GM21515 (cell line): ENCODE data around the gene OR1I1.
"Not testable (repeated sequence)": the region's sequence is repeated elsewhere in the genome, so short reads cannot be mapped to it uniquely, and the experiment has no call there.

Experiments
- ATAC-seq: cut with Tn5 transposase; IDR thresholded peaks from one replicate; pipeline ENCODE4 v1.9.1; 2021; ENCODE audit not compliant: unreplicated experiment

The OR1I1 gene

DNA sequence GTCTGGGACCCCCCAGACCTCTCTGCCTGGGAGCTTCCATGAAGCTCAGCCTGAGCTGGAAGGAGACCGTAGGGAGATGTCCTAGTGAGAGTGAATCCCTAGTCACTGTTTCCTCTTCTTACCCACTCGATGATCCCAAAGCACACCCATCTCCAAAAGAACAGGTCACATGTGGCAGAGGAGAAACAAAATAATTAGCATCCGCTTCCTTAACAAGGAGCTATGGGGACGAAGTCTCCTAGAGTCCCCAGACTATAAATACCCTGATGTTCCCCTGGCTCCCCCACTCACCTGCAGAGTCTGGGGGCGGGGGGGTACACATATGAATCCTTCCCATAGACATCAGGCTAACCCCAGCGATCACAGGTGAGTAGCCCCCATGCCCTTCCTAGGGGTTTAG is at the start of gene OR1I1:
TSS of gene OR1I1 (plus strand) at position 301 of the 400 bp plus-strand sequence. CDS start 4,855 bp downstream, outside the sequence.
- no peak for ATAC-seq

DNA sequence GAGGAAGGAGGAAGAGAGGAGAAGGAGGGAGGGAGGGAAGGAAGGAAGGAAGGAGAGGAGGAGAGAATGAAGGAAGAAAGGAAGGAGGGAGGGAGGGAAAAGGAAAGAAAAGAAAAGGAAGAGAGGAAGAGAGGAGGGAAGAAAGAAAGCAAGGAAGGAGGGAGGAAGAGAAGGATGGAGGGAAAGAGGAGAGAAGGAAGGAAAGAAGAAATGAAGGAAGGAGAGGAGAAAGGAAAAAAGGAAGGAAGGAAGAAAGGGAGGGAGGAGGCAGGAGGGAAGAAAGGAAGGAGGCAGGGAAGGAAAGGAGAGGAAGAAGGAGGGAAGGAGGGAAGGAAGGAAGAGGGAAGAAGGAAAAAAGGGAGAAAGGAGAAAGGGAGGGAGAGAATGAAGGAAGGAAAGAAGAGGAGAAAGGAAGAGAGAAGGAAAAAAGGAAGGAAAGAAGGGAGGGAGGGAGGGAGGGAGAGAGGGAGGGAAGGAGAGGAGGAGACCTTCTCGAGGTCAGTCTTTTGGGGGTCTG is 46.2 kb upstream of the OR1I1 start:
- ATAC-seq: no peak

GRCh38 chr19:15037586-15037985 is 44.4 kb upstream of the OR1I1 start:
- no peak for ATAC-seq

- no peak for ATAC-seq
Observed at GRCh38 chr19:15038294-15038693, 43.7 kb upstream of the OR1I1 start.

DNA sequence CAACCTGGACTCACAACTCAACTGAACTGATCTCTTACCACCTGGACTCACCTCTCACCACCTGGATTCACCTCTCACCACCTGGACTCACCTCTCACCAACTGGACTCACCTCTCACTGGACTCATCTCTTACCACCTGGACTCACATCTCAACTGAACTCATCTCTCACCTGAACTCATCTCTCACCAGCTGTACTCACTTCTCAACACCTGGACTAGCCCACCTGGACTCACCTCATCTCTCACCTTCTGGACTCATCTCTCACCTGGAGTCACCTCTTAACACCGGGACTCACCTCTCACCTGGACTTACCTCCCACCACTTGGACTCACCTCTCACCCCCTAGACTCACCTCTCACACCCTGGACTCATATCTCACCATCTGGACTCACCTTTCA is 40.0 kb upstream of the OR1I1 start:
- ATAC-seq: no peak

DNA sequence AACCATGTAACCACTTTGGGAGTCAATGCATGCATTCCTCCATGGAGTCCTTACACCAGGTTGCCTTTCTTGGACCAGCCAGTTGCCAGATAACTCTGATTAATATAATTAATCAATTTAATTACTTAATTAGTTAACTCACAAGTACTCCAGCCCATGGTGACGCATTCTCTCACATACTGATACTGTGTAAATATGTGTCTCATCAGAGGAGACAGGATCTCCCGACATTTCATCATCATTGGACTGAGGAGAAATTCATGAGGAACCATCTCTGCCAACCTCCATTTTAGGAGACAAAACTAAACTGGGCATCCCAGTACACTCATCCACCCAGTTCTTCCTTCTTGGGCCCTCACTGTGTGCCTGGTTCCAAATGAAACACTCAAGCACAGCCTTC is 39.2 kb upstream of the OR1I1 start:
- ATAC-seq: no peak

DNA sequence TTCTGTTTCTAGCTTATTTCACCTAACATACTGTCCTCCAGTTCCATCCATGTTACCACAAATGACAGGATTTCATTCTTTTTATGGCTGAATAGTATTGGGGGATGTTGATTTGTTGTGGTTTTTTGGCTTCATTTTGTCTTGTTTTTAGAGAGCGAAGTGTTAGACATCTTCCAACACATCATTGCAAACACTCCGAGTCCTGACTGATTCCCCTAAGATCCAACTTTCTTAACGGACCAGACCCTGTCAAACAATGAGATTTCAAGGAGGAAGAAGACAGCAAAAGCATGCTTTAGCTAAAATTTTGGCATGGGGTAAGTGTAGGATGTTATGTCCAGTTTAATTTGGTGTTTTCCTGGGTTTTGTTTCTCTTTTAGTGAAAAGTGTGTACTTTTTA is 36.5 kb upstream of the OR1I1 start:
- no peak for ATAC-seq

DNA sequence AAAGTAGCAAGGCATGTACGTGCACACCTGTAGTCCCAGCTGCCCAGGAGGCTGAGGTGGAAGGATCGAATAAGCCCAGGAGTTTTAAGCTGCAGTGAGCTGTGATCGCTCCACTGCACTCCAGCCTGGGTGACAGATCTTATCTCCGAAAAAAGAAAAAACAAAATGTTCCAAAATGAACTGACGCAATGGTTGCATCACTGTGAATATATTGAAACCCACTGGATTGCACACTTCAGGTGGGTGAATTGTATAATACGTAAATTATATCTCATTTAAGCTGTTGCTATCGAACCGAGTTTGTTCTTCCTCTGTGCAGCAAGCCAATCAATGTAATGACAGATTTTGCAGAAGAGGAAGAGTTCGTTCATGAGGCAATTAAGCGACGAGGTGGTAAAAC is 34.3 kb upstream of the OR1I1 start:
- ATAC-seq: no peak

- ATAC-seq: no peak
Observed at GRCh38 chr19:15048128-15048527, 33.9 kb upstream of the OR1I1 start.

- ATAC-seq: no peak
Observed at GRCh38 chr19:15048885-15049541, 33.0 kb upstream of the OR1I1 start, which contains the start of gene CASP14. CASP14 (plus strand) TSS chr19:15049480; CDS start chr19:15052252, 2,772 bp downstream.

- ATAC-seq: no peak
Observed at GRCh38 chr19:15050639-15051038, 31.4 kb upstream of the OR1I1 start.

GRCh38 chr19:15062036-15062435 is 20.0 kb upstream of the OR1I1 start:
- ATAC-seq: no peak

GRCh38 chr19:15070386-15070785 is 11.6 kb upstream of the OR1I1 start:
- not testable (repeated sequence) for ATAC-seq

- no peak for ATAC-seq
Observed at GRCh38 chr19:15072930-15073647, 8.9 kb upstream of the OR1I1 start.

GRCh38 chr19:15074371-15074770 is 7.6 kb upstream of the OR1I1 start:
- ATAC-seq: no peak

DNA sequence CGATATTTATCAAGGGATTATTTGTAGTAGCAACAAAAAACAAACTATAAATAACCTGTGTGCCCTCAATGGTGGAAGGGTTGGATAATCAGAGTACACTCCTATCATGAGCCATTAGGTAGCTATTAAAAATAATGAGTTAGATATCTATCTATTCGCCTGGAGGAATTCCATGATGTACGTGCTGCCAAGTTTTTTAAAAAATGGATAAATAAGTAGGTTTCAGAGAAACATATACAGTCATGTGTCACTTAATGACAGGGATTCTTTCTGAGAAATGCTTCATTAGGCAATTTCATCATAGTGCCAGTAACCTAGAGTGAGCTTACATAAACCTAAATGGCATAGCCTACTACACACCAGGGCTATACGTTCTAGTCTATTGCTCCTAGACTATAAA is 6.2 kb upstream of the OR1I1 start:
- no peak for ATAC-seq

GRCh38 chr19:15080002-15080401 is 2.0 kb upstream of the OR1I1 start:
- ATAC-seq: not testable (repeated sequence)

GRCh38 chr19:15087182-15087581 is 5.2 kb downstream of the OR1I1 start:
- ATAC-seq: no peak

DNA sequence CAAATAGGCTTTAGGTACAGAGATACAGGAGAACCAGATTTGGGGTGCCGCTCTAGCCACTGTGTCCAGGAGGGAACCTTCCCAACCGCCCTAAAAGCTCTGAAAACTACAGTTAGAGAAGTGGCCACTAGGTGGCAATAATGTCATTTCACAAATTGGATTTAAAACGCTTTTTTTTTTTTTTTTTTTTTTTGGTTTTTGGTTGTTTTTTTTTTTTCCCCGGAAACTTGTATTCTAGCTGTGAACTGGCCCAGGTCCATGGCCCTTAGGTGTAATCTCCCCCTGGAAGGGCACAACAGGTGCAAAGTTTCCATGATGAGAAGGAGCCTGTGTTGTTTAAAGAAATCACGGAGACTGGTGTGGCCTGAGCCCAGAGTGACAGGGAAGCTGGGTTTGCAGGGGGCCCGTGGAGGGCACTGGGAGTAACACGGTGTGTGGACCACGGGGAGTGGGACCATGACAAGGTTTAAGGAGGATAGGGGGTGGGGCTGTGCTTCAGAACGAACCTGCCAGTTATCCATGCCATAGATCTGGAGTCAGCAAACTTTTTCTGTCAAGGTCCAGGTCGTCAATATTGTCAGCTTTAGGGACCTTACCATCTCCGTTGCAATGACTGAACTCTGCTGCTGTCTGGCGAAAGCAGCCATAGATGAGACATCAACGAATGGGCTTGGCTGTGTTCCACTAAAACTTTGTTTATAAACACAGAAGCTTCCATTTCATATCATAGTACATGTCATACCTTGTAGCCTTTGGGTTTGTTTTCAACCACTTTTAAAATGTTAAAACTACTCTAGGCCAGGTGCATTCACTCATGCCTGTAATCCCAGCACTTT is 10.1 kb downstream of the OR1I1 start:
- no peak for ATAC-seq

GRCh38 chr19:15093001-15093400 is 11.0 kb downstream of the OR1I1 start:
- no peak for ATAC-seq

DNA sequence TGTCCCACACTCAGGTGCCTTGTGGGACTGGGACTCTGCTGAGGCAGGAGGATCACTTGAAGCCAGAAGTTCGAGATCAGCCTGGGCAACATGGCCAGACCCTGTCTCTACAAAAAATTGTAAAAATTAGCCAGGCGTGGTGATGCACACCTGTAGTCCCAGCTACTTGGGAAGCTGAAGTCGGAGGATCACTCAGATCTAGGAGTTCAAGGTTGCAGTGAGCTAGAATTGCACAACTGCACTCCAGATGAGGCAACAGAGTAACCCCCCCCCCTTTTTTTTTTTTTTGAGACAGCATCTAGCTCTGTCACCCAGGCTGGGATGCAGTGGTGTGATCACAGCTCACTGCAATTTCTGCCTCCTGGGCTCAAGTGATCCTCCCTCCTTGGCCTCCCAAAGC is 14.2 kb downstream of the OR1I1 start:
- ATAC-seq: no peak
